GM23338 (cell line): ENCODE measurements around the gene KIAA1671. TPM values are rescaled to one million over a fixed set of nuclear protein-coding genes. Genes with fewer than 3 reads are reported as not detected.

Experiments used
- ATAC-seq: fragments of 200-7000 bp; cut with Tn5 transposase; 3 replicates; pipeline ENCODE4 v1.9.1; 2020
- DNase-seq: peaks from one replicate; pipeline ENCODE4 v3.0.0-alpha.2; 2015; ENCODE audit warnings: low spot score
- H2AFZ ChIP-seq: fragments of 200-600 bp; sonication (generic); 2 replicates; pipeline ENCODE4 v1.8.0; 2016; ENCODE audit warnings: antibody characterized with exemption, mild to moderate bottlenecking, moderate library complexity
- H3F3A ChIP-seq: fragments of 200-600 bp; sonication (generic); replicated peaks from 2 replicates; pipeline ENCODE4 v1.8.0; 2017; ENCODE audit warnings: antibody characterized with exemption, mixed run types, low read depth
- H3K27ac ChIP-seq: fragments of 200-600 bp; sonication (generic); 2 replicates; pipeline ENCODE4 v1.6.1; 2016; ENCODE audit warnings: low read depth
- H3K27me3 ChIP-seq: fragments of 200-600 bp; sonication (generic); 2 replicates; pipeline ENCODE4 v1.8.0; 2016; ENCODE audit warnings: mild to moderate bottlenecking, mixed run types, moderate library complexity; ENCODE audit not compliant: insufficient read depth
- H3K36me3 ChIP-seq: fragments of 200-600 bp; sonication (generic); 2 replicates; pipeline ENCODE4 v1.8.0; 2016; ENCODE audit warnings: mild to moderate bottlenecking; ENCODE audit not compliant: insufficient read depth
- H3K4me1 ChIP-seq: fragments of 200-600 bp; sonication (generic); 2 replicates; pipeline ENCODE4 v1.8.0; 2016; ENCODE audit warnings: mild to moderate bottlenecking, moderate library complexity; ENCODE audit not compliant: insufficient read depth
- H3K4me2 ChIP-seq: fragments of 200-600 bp; sonication (generic); 2 replicates; pipeline ENCODE4 v1.7.1; 2017; ENCODE audit warnings: mixed run types
- H3K4me3 ChIP-seq: fragments of 200-600 bp; sonication (generic); 2 replicates; pipeline ENCODE4 v1.6.1; 2016; ENCODE audit warnings: mixed run types
- H3K79me2 ChIP-seq: fragments of 200-600 bp; sonication (generic); replicated peaks from 2 replicates; pipeline ENCODE4 v1.8.0; 2017; ENCODE audit warnings: mild to moderate bottlenecking; ENCODE audit not compliant: insufficient read depth
- H3K9me2 ChIP-seq: fragments of 200-600 bp; sonication (generic); 2 replicates; pipeline ENCODE4 v1.8.0; 2017; ENCODE audit not compliant: insufficient read depth
- H4K20me1 ChIP-seq: fragments of 200-600 bp; sonication (generic); replicated peaks from 2 replicates; pipeline ENCODE4 v1.8.0; 2017; ENCODE audit warnings: mild to moderate bottlenecking; ENCODE audit not compliant: insufficient read depth
- H3K27ac Mint-ChIP-seq: 2 replicates; pipeline ENCODE4 v1.8.0; 2020; ENCODE audit warnings: inconsistent platforms, mild to moderate bottlenecking, moderate library complexity, mixed read lengths
- H3K27me3 Mint-ChIP-seq: 3 replicates; pipeline ENCODE4 v1.8.0; 2022; ENCODE audit warnings: low read depth, mild to moderate bottlenecking, moderate library complexity, mixed read lengths, inconsistent platforms; ENCODE audit not compliant: insufficient read depth, poor library complexity
- H3K36me3 Mint-ChIP-seq: 3 replicates; pipeline ENCODE4 v1.8.0; 2021; ENCODE audit warnings: low read depth, mild to moderate bottlenecking, inconsistent platforms, moderate library complexity, mixed read lengths
- H3K4me1 Mint-ChIP-seq: 3 replicates; pipeline ENCODE4 v1.8.0; 2020; ENCODE audit warnings: mild to moderate bottlenecking, inconsistent platforms, mixed read lengths
- H3K4me3 Mint-ChIP-seq: 3 replicates; pipeline ENCODE4 v1.8.0; 2021; ENCODE audit warnings: moderate library complexity, mild to moderate bottlenecking, inconsistent platforms, mixed read lengths
- H3K9me3 Mint-ChIP-seq: 3 replicates; pipeline ENCODE4 v1.8.0; 2020; ENCODE audit warnings: moderate library complexity, mild to moderate bottlenecking, inconsistent platforms, mixed read lengths
- EZH2 ChIP-seq: fragments of 200-600 bp; sonication (generic); IDR thresholded peaks from one replicate; pipeline ENCODE4 v1.8.0; 2017; ENCODE audit warnings: antibody characterized with exemption, mild to moderate bottlenecking, low read depth; ENCODE audit not compliant: unreplicated experiment
- EZH2phosphoT487 ChIP-seq: fragments of 200-600 bp; sonication (generic); IDR thresholded peaks from one replicate; pipeline ENCODE4 v1.8.1; 2018; ENCODE audit warnings: antibody characterized with exemption; ENCODE audit not compliant: unreplicated experiment
- JUNB ChIP-seq: IDR thresholded peaks from one replicate; pipeline ENCODE4 v1.6.1; 2016; ENCODE audit warnings: antibody characterized with exemption; ENCODE audit not compliant: unreplicated experiment
- NANOG ChIP-seq: IDR thresholded peaks from 2 replicates; pipeline ENCODE4 v1.6.1; 2016; ENCODE audit warnings: antibody characterized with exemption, borderline replicate concordance
- POLR2AphosphoS5 ChIP-seq: IDR thresholded peaks from 2 replicates; pipeline ENCODE4 v1.6.1; 2016; ENCODE audit warnings: antibody characterized with exemption, low read depth
- STAT1 ChIP-seq: IDR thresholded peaks from one replicate; pipeline ENCODE4 v1.6.1; 2016; ENCODE audit warnings: antibody characterized with exemption; ENCODE audit not compliant: unreplicated experiment
- ZNF114 ChIP-seq: fragments of 250-450 bp; sonication (Bioruptor Pico); IDR thresholded peaks from 2 replicates; pipeline ENCODE4 v1.5.0; 2020; ENCODE audit warnings: mild to moderate bottlenecking, moderate library complexity
- ZNF331 ChIP-seq: fragments of 250-450 bp; sonication (Bioruptor Pico); IDR thresholded peaks from 2 replicates; pipeline ENCODE4 v1.5.0; 2020; ENCODE audit warnings: low read depth, mild to moderate bottlenecking, moderate library complexity
- polyA plus RNA-seq: library from polyadenylated mRNA; unstranded; fragments of >200 nt; fragmentation: Nextera tagmentation; extraction: Ambion mirVana; gene quantifications from 2 replicates; pipeline ENCODE4 v1.2.1, GENCODE V29; 2016
- total RNA-seq: library from RNA; depleted of rRNA; stranded (reverse); fragments of >200 nt; shearing (Covaris generic); gene quantifications from 2 replicates; pipeline ENCODE4 v1.2.3, GENCODE V29; 2014
- TF ChIP-seq, protein P1 (sequence below), 2 experiments: fragments of 200-600 bp in 1 of 2; sonication (generic) in 1 of 2; conservative IDR thresholded peaks; 2 replicates each; pipeline versions ENCODE4 v1.5.1 to v1.6.1; 2016 to 2017; ENCODE audit warnings: antibody characterized with exemption in 2 of 2, low read depth in 2 of 2, mild to moderate bottlenecking in 2 of 2, moderate library complexity in 1 of 2
- TF ChIP-seq, protein P2 (sequence below): fragments of 250-450 bp; sonication (Bioruptor Pico); IDR thresholded peaks from 2 replicates; pipeline ENCODE4 v1.5.0; 2020; ENCODE audit warnings: mild to moderate bottlenecking, moderate library complexity
- TF ChIP-seq, protein P3 (sequence below): IDR thresholded peaks from one replicate; pipeline ENCODE4 v1.6.1; 2018; ENCODE audit warnings: antibody characterized with exemption; ENCODE audit not compliant: unreplicated experiment

The KIAA1671 gene
- total and polyA plus RNA-seq, 2 experiments from 2014 or later, result 6.1 to 27.2 TPM

DNA sequence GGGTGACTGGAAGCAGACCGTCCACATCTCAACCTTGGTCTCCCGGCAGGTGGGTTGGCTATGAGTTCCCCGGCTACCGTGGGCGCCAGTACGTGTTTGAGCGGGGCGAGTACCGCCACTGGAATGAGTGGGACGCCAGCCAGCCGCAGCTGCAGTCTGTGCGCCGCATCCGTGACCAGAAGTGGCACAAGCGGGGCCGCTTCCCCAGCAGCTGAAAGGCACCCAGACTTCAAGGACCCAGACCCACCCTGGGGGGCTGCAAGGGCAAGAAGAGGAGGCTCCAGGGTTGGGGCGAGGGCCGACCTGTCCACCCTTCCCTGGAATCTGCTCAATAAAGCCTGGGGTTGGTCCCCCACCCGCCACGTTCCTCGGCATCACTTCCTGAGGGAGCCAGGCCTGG is 254.5 kb downstream of the KIAA1671 start:
- H3K4me3 Mint-ChIP-seq, result no peak overlapping the region
- no peak overlapping the region for H3K4me2 ChIP-seq
- H4K20me1 ChIP-seq, result no peaks in the 10 kb centered on the region
- DNase-seq, result no peak
- TF ChIP-seq JUNB, result no peak
- TF ChIP-seq, protein P1, sequence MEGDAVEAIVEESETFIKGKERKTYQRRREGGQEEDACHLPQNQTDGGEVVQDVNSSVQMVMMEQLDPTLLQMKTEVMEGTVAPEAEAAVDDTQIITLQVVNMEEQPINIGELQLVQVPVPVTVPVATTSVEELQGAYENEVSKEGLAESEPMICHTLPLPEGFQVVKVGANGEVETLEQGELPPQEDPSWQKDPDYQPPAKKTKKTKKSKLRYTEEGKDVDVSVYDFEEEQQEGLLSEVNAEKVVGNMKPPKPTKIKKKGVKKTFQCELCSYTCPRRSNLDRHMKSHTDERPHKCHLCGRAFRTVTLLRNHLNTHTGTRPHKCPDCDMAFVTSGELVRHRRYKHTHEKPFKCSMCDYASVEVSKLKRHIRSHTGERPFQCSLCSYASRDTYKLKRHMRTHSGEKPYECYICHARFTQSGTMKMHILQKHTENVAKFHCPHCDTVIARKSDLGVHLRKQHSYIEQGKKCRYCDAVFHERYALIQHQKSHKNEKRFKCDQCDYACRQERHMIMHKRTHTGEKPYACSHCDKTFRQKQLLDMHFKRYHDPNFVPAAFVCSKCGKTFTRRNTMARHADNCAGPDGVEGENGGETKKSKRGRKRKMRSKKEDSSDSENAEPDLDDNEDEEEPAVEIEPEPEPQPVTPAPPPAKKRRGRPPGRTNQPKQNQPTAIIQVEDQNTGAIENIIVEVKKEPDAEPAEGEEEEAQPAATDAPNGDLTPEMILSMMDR (conservative IDR thresholded peaks at IDR 0.05; ENCODE audit: low read depth in 2 of 2), result no peak
- TF ChIP-seq EZH2phosphoT487, result no peak
- TF ChIP-seq ZNF331 (CRISPR knock-in tag), result no peak
- no peak for TF ChIP-seq ZNF114 (CRISPR knock-in tag)
- TF ChIP-seq EZH2, result no peak
- TF ChIP-seq, protein P2, sequence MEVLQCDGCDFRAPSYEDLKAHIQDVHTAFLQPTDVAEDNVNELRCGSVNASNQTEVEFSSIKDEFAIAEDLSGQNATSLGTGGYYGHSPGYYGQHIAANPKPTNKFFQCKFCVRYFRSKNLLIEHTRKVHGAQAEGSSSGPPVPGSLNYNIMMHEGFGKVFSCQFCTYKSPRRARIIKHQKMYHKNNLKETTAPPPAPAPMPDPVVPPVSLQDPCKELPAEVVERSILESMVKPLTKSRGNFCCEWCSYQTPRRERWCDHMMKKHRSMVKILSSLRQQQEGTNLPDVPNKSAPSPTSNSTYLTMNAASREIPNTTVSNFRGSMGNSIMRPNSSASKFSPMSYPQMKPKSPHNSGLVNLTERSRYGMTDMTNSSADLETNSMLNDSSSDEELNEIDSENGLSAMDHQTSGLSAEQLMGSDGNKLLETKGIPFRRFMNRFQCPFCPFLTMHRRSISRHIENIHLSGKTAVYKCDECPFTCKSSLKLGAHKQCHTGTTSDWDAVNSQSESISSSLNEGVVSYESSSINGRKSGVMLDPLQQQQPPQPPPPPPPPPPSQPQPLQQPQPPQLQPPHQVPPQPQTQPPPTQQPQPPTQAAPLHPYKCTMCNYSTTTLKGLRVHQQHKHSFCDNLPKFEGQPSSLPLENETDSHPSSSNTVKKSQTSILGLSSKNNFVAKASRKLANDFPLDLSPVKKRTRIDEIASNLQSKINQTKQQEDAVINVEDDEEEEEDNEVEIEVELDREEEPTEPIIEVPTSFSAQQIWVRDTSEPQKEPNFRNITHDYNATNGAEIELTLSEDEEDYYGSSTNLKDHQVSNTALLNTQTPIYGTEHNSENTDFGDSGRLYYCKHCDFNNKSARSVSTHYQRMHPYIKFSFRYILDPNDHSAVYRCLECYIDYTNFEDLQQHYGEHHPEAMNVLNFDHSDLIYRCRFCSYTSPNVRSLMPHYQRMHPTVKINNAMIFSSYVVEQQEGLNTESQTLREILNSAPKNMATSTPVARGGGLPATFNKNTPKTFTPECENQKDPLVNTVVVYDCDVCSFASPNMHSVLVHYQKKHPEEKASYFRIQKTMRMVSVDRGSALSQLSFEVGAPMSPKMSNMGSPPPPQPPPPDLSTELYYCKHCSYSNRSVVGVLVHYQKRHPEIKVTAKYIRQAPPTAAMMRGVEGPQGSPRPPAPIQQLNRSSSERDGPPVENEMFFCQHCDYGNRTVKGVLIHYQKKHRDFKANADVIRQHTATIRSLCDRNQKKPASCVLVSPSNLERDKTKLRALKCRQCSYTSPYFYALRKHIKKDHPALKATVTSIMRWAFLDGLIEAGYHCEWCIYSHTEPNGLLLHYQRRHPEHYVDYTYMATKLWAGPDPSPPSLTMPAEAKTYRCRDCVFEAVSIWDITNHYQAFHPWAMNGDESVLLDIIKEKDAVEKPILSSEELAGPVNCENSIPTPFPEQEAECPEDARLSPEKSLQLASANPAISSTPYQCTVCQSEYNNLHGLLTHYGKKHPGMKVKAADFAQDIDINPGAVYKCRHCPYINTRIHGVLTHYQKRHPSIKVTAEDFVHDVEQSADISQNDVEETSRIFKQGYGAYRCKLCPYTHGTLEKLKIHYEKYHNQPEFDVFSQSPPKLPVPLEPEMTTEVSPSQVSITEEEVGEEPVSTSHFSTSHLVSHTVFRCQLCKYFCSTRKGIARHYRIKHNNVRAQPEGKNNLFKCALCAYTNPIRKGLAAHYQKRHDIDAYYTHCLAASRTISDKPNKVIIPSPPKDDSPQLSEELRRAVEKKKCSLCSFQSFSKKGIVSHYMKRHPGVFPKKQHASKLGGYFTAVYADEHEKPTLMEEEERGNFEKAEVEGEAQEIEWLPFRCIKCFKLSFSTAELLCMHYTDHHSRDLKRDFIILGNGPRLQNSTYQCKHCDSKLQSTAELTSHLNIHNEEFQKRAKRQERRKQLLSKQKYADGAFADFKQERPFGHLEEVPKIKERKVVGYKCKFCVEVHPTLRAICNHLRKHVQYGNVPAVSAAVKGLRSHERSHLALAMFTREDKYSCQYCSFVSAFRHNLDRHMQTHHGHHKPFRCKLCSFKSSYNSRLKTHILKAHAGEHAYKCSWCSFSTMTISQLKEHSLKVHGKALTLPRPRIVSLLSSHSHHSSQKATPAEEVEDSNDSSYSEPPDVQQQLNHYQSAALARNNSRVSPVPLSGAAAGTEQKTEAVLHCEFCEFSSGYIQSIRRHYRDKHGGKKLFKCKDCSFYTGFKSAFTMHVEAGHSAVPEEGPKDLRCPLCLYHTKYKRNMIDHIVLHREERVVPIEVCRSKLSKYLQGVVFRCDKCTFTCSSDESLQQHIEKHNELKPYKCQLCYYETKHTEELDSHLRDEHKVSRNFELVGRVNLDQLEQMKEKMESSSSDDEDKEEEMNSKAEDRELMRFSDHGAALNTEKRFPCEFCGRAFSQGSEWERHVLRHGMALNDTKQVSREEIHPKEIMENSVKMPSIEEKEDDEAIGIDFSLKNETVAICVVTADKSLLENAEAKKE (CRISPR knock-in tag), result no peak
- no peak for TF ChIP-seq POLR2AphosphoS5
- TF ChIP-seq NANOG, result no peak
- TF ChIP-seq STAT1, result no peak
- TF ChIP-seq, protein P3, sequence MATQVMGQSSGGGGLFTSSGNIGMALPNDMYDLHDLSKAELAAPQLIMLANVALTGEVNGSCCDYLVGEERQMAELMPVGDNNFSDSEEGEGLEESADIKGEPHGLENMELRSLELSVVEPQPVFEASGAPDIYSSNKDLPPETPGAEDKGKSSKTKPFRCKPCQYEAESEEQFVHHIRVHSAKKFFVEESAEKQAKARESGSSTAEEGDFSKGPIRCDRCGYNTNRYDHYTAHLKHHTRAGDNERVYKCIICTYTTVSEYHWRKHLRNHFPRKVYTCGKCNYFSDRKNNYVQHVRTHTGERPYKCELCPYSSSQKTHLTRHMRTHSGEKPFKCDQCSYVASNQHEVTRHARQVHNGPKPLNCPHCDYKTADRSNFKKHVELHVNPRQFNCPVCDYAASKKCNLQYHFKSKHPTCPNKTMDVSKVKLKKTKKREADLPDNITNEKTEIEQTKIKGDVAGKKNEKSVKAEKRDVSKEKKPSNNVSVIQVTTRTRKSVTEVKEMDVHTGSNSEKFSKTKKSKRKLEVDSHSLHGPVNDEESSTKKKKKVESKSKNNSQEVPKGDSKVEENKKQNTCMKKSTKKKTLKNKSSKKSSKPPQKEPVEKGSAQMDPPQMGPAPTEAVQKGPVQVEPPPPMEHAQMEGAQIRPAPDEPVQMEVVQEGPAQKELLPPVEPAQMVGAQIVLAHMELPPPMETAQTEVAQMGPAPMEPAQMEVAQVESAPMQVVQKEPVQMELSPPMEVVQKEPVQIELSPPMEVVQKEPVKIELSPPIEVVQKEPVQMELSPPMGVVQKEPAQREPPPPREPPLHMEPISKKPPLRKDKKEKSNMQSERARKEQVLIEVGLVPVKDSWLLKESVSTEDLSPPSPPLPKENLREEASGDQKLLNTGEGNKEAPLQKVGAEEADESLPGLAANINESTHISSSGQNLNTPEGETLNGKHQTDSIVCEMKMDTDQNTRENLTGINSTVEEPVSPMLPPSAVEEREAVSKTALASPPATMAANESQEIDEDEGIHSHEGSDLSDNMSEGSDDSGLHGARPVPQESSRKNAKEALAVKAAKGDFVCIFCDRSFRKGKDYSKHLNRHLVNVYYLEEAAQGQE, result no peak
- H3K4me1 Mint-ChIP-seq, result no peaks in the 10 kb centered on the region
- no peak overlapping the region for H3K4me3 ChIP-seq
- no peaks in the 10 kb centered on the region for H3K36me3 Mint-ChIP-seq
- no peaks in the 10 kb centered on the region for H3K27me3 ChIP-seq
- no peaks in the 10 kb centered on the region for H3K36me3 ChIP-seq
- H2AFZ ChIP-seq, result no peak overlapping the region
- H3K9me3 Mint-ChIP-seq, result no peaks in the 10 kb centered on the region
- H3K27ac Mint-ChIP-seq, result no peak overlapping the region
- H3K79me2 ChIP-seq, result no peaks in the 10 kb centered on the region
- H3F3A ChIP-seq, result no peaks in the 10 kb centered on the region
- H3K9me2 ChIP-seq, result no peaks in the 10 kb centered on the region
- no peak for ATAC-seq
- H3K27ac ChIP-seq, result no peak overlapping the region
- H3K27me3 Mint-ChIP-seq, result peaks cover 2% of the 10 kb centered on the region
- H3K4me1 ChIP-seq, result no peaks in the 10 kb centered on the region
